Panc1 (cell line): ENCODE results near the gene TADA3. TPM values are rescaled to one million over a fixed set of nuclear protein-coding genes. Genes with fewer than 3 reads are reported as not detected.

Experiments
- ATAC-seq: fragments of 200-7000 bp; cut with Tn5 transposase; 2 replicates; pipeline ENCODE4 v1.9.1; 2020; ENCODE audit warnings: mild to moderate bottlenecking, moderate library complexity
- BruUV-seq: library from RNA; stranded (reverse); fragments of 400-500 nt; replicated peaks from 2 replicates; lab custom pipeline; 2021; lab: Mats Ljungman, UMichigan
- CTCF ChIA-PET: fragments of 300-600 bp; sonication (Branson Sonifier 250); formaldehyde crosslinking; loops from one replicate; lab custom pipeline; 2022; ENCODE audit warnings: antibody characterized with exemption; lab: Charles Lee
- POLR2A ChIA-PET: fragments of 300-600 bp; sonication (Branson Sonifier 250); formaldehyde crosslinking; loops from one replicate; lab custom pipeline; 2022; ENCODE audit warnings: antibody characterized with exemption; lab: Charles Lee
- DNase-seq: peaks from one replicate; pipeline ENCODE4 v3.0.0-alpha.2; 2010; ENCODE audit warnings: low read depth, low spot score
- H3K27ac ChIP-seq: 2 replicates; pipeline ENCODE4 v1.5.1; 2011; ENCODE audit warnings: mild to moderate bottlenecking, low read length, inconsistent platforms
- H3K27me3 ChIP-seq: fragments of 200-500 bp; sonication (Bioruptor generic); 2 replicates; pipeline ENCODE4 v1.6.0; 2014; ENCODE audit warnings: low read length, inconsistent platforms; ENCODE audit not compliant: control insufficient read depth, insufficient read depth
- H3K36me3 ChIP-seq: fragments of 200-500 bp; sonication (Bioruptor generic); 2 replicates; pipeline ENCODE4 v1.5.1; 2014; ENCODE audit warnings: inconsistent platforms, mild to moderate bottlenecking, low read length, moderate library complexity; ENCODE audit not compliant: control insufficient read depth, insufficient read depth
- H3K4me1 ChIP-seq: 2 replicates; pipeline ENCODE4 v1.5.1; 2011; ENCODE audit warnings: inconsistent platforms, mild to moderate bottlenecking, low read length, moderate library complexity; ENCODE audit not compliant: control insufficient read depth, insufficient read depth
- H3K4me3 ChIP-seq, 2 experiments: 2 replicates each; pipeline ENCODE4 v1.5.1; 2011 to 2012; ENCODE audit warnings: low read depth in 2 of 2, low read length in 2 of 2, mild to moderate bottlenecking in 2 of 2, inconsistent platforms in 1 of 2, moderate library complexity in 1 of 2
- H3K9me3 ChIP-seq: fragments of 200-500 bp; sonication (Bioruptor generic); 2 replicates; pipeline ENCODE4 v1.5.1; 2014; ENCODE audit warnings: low read depth, mild to moderate bottlenecking, inconsistent platforms, low read length, moderate library complexity; ENCODE audit not compliant: control insufficient read depth, insufficient read depth
- POLR2AphosphoS5 ChIP-seq: IDR thresholded peaks from 2 replicates; pipeline ENCODE4 v1.6.1; 2012; ENCODE audit warnings: mild to moderate bottlenecking, low read depth, low read length, moderate library complexity
- SIN3A ChIP-seq: IDR thresholded peaks from 2 replicates; pipeline ENCODE4 v1.6.1; 2012; ENCODE audit warnings: low read depth, mild to moderate bottlenecking, low read length, moderate library complexity, borderline replicate concordance; ENCODE audit not compliant: insufficient read depth
- TCF7L2 ChIP-seq: IDR thresholded peaks from 2 replicates; pipeline ENCODE4 v1.6.1; 2011; ENCODE audit warnings: mild to moderate bottlenecking, low read depth, low read length, inconsistent platforms
- in situ Hi-C: cut with HindIII; loops from 2 replicates; pipeline ENCODE4 v1.10.0; 2016; ENCODE audit warnings: low sequenced_read_pairs, low pct_unique_long_range_greater_than_20kb
- intact Hi-C: fragments of 100-400 bp; cut with micrococcal nuclease; formaldehyde crosslinking; loops from one replicate; pipeline ENCODE4 v1.10.0; 2022; ENCODE audit not compliant: unreplicated experiment
- total RNA-seq: library from RNA; stranded (reverse); gene quantifications from one replicate; pipeline ENCODE4 v1.2.1, GENCODE V29; 2021; ENCODE audit not compliant: unreplicated experiment
- TF ChIP-seq, protein P1 (sequence below), 2 experiments: IDR thresholded peaks; 2 replicates each; pipeline ENCODE4 v1.6.1; 2011 to 2012; ENCODE audit warnings: low read depth in 2 of 2, control low read depth in 1 of 2, low read length in 1 of 2, mild to moderate bottlenecking in 1 of 2, moderate library complexity in 1 of 2; ENCODE audit not compliant: insufficient read depth in 1 of 2
- TF ChIP-seq, protein P2 (sequence below): fragments of 450-650 bp; IDR thresholded peaks from 2 replicates; pipeline ENCODE4 v1.5.1; 2017; ENCODE audit warnings: mild to moderate bottlenecking

Gene TADA3
- total RNA-seq, 1 experiment from 2014 or later: 61.3 TPM

DNA sequence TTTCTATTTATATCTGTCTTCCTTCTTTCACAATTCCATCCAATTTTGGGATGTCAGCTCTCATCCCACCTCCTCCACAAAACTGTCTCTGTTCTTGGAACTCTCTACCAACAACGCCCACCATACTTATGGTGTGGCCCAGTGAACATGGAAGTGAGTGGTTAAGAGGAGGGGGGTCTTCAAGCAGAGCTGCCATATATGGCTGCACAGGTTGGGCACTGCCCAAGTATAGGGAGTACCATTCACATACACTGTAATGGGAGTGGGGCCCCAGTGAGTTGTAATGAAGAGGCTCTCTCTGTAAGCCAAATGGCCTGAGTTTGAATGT is 14.6 kb downstream of the TADA3 start:
- in situ Hi-C loops (no loop called here), intact Hi-C loops (no loop called here)
- CTCF ChIA-PET: no interaction called here
- Histone ChIP-seq H3K4me1 (no peaks in the 10 kb centered on the region), H3K27ac (no peak overlapping the region), H3K27me3 (no peaks in the 10 kb centered on the region), H3K4me3 (no peak overlapping the region), H3K9me3 (no peaks in the 10 kb centered on the region), H3K36me3 (no peaks in the 10 kb centered on the region)
- DNase-seq: no peak
- POLR2A ChIA-PET: no interaction called here
- ATAC-seq: no peak
- BruUV-seq: no TSS peak
- TF ChIP-seq, protein P1, sequence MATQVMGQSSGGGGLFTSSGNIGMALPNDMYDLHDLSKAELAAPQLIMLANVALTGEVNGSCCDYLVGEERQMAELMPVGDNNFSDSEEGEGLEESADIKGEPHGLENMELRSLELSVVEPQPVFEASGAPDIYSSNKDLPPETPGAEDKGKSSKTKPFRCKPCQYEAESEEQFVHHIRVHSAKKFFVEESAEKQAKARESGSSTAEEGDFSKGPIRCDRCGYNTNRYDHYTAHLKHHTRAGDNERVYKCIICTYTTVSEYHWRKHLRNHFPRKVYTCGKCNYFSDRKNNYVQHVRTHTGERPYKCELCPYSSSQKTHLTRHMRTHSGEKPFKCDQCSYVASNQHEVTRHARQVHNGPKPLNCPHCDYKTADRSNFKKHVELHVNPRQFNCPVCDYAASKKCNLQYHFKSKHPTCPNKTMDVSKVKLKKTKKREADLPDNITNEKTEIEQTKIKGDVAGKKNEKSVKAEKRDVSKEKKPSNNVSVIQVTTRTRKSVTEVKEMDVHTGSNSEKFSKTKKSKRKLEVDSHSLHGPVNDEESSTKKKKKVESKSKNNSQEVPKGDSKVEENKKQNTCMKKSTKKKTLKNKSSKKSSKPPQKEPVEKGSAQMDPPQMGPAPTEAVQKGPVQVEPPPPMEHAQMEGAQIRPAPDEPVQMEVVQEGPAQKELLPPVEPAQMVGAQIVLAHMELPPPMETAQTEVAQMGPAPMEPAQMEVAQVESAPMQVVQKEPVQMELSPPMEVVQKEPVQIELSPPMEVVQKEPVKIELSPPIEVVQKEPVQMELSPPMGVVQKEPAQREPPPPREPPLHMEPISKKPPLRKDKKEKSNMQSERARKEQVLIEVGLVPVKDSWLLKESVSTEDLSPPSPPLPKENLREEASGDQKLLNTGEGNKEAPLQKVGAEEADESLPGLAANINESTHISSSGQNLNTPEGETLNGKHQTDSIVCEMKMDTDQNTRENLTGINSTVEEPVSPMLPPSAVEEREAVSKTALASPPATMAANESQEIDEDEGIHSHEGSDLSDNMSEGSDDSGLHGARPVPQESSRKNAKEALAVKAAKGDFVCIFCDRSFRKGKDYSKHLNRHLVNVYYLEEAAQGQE (IDR thresholded peaks at IDR 0.05; ENCODE audit: insufficient read depth in 1 of 2, low read depth in 2 of 2, low read length in 1 of 2): no peak
- TF ChIP-seq POLR2AphosphoS5 (no peak), TCF7L2 (no peak), SIN3A (no peak)
- TF ChIP-seq, protein P2, sequence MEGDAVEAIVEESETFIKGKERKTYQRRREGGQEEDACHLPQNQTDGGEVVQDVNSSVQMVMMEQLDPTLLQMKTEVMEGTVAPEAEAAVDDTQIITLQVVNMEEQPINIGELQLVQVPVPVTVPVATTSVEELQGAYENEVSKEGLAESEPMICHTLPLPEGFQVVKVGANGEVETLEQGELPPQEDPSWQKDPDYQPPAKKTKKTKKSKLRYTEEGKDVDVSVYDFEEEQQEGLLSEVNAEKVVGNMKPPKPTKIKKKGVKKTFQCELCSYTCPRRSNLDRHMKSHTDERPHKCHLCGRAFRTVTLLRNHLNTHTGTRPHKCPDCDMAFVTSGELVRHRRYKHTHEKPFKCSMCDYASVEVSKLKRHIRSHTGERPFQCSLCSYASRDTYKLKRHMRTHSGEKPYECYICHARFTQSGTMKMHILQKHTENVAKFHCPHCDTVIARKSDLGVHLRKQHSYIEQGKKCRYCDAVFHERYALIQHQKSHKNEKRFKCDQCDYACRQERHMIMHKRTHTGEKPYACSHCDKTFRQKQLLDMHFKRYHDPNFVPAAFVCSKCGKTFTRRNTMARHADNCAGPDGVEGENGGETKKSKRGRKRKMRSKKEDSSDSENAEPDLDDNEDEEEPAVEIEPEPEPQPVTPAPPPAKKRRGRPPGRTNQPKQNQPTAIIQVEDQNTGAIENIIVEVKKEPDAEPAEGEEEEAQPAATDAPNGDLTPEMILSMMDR: no peak

DNA sequence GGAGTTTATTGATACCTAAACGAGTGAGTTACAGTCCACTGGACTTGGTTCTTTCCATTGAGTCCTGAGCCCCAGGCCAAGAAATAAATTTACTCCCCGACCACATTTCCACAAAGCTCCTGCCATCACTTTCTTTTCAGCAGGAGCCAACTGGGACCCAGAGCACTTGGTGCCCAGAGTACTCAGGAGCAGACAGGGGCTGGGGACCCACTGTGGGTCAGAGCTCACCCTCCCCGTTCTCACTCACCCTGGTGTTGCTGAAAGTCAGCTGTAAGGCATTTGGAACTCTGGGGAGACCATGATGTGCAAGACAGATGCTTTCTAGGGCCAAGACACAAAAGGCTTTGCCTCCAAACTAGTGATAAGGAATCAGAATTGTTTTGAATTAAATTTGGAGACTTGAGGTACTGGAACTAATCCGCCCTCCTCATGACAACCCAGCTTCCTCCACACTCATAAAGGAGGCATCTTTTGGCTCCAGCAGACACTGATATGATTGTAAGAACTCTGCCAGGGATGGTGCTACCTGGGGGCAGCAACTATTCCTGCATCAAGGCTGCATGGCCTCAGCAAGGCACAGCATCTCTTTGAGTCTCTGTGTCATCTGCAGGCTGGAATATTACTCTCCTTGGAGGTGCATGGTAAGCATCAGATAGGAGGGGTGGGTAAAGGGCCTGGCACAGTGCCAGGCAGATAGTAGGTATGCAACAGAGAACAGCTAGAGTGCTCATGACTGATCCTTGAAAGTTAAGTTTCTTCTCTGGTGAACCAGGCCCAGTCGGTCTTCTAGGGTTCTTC is 15.2 kb downstream of the TADA3 start:
- in situ Hi-C loops (no loop called here), intact Hi-C loops (no loop called here)
- POLR2A ChIA-PET: no interaction called here

More for the DNA sequence above, 15.2 kb downstream of the TADA3 start:
- no peak overlapping the region for H3K4me3 ChIP-seq
- H3K4me1 ChIP-seq: no peaks in the 10 kb centered on the region
- TF ChIP-seq TCF7L2 (no peak), POLR2AphosphoS5 (no peak), SIN3A (no peak)
- TF ChIP-seq, protein P2: no peak
- TF ChIP-seq, protein P1 (IDR thresholded peaks at IDR 0.05; ENCODE audit: insufficient read depth in 1 of 2, low read depth in 2 of 2, low read length in 1 of 2): no peak
- H3K36me3 ChIP-seq: no peaks in the 10 kb centered on the region
- no TSS peak for BruUV-seq
- DNase-seq: no peak
- H3K27ac ChIP-seq: no peak overlapping the region
- ATAC-seq: no peak
- H3K9me3 ChIP-seq: no peaks in the 10 kb centered on the region
- H3K27me3 ChIP-seq: no peaks in the 10 kb centered on the region
- CTCF ChIA-PET: no interaction called here
